ENCODE measurements around the gene CDYL2.

The CDYL2 gene

GRCh38 chr16:80719573-80719972, 84.8 kb downstream of the CDYL2 start:
- Histone ChIP-seq H3K27me3 (ENCODE audit: control insufficient read depth, insufficient read depth, low read length, poor library complexity, severe bottlenecking) (no peaks in the 10 kb centered on the region), H3K27ac (ENCODE audit: insufficient read depth, low read depth, low read length, poor library complexity, severe bottlenecking) (no peak overlapping the region), H3K4me3 (ENCODE audit: insufficient read depth, low read depth, low read length) (no peak overlapping the region), H3K36me3 (ENCODE audit: control insufficient read depth, insufficient read depth, low read length) (no peaks in the 10 kb centered on the region), H3K4me1 (ENCODE audit: control insufficient read depth, insufficient read depth, low read length) (no peaks in the 10 kb centered on the region), H3K9me3 (ENCODE audit: control insufficient read depth, low read length) (no peaks in the 10 kb centered on the region)
- 91 to 94% methylated on average over 2 of the region's 2 CpGs for WGBS, 2 experiments

- no peaks in the 10 kb centered on the region for H3K9me3 ChIP-seq (ENCODE audit: control insufficient read depth, low read length)
- 80% methylated on average over 10 of the region's 10 CpGs for WGBS, 2 experiments
- no peak overlapping the region for H3K27ac ChIP-seq (ENCODE audit: insufficient read depth, low read depth, low read length, poor library complexity, severe bottlenecking)
- H3K36me3 ChIP-seq (ENCODE audit: control insufficient read depth, insufficient read depth, low read length), result no peaks in the 10 kb centered on the region
- no peaks in the 10 kb centered on the region for H3K27me3 ChIP-seq (ENCODE audit: control insufficient read depth, insufficient read depth, low read length, poor library complexity, severe bottlenecking)
- no peaks in the 10 kb centered on the region for H3K4me1 ChIP-seq (ENCODE audit: control insufficient read depth, insufficient read depth, low read length)
- no peak overlapping the region for H3K4me3 ChIP-seq (ENCODE audit: insufficient read depth, low read depth, low read length)
Measured at GRCh38 chr16:80718480-80719220, 85.7 kb downstream of the CDYL2 start.

- Histone ChIP-seq H3K27me3 (ENCODE audit: control insufficient read depth, insufficient read depth, low read length, poor library complexity, severe bottlenecking) (no peaks in the 10 kb centered on the region), H3K4me3 (ENCODE audit: insufficient read depth, low read depth, low read length) (no peak overlapping the region), H3K9me3 (ENCODE audit: control insufficient read depth, low read length) (no peaks in the 10 kb centered on the region), H3K27ac (ENCODE audit: insufficient read depth, low read depth, low read length, poor library complexity, severe bottlenecking) (no peak overlapping the region), H3K36me3 (ENCODE audit: control insufficient read depth, insufficient read depth, low read length) (no peaks in the 10 kb centered on the region), H3K4me1 (ENCODE audit: control insufficient read depth, insufficient read depth, low read length) (no peaks in the 10 kb centered on the region)
- 92 to 96% methylated on average over 3 of the region's 3 CpGs for WGBS, 2 experiments
Measured at GRCh38 chr16:80717611-80718010, 86.8 kb downstream of the CDYL2 start.

- Histone ChIP-seq H3K27ac (ENCODE audit: insufficient read depth, low read depth, low read length, poor library complexity, severe bottlenecking) (no peak overlapping the region), H3K4me1 (ENCODE audit: control insufficient read depth, insufficient read depth, low read length) (no peaks in the 10 kb centered on the region), H3K27me3 (ENCODE audit: control insufficient read depth, insufficient read depth, low read length, poor library complexity, severe bottlenecking) (no peaks in the 10 kb centered on the region), H3K4me3 (ENCODE audit: insufficient read depth, low read depth, low read length) (no peak overlapping the region), H3K9me3 (ENCODE audit: control insufficient read depth, low read length) (no peaks in the 10 kb centered on the region), H3K36me3 (ENCODE audit: control insufficient read depth, insufficient read depth, low read length) (no peaks in the 10 kb centered on the region)
- 76 to 80% methylated on average over 2 of the region's 2 CpGs for WGBS, 2 experiments
Measured at GRCh38 chr16:80716564-80717139, 87.7 kb downstream of the CDYL2 start.

- WGBS, 2 experiments, result 90 to 91% methylated on average over 4 of the region's 4 CpGs
- no peaks in the 10 kb centered on the region for H3K36me3 ChIP-seq (ENCODE audit: control insufficient read depth, insufficient read depth, low read length)
- no peaks in the 10 kb centered on the region for H3K27me3 ChIP-seq (ENCODE audit: control insufficient read depth, insufficient read depth, low read length, poor library complexity, severe bottlenecking)
- H3K9me3 ChIP-seq (ENCODE audit: control insufficient read depth, low read length), result no peaks in the 10 kb centered on the region
- H3K27ac ChIP-seq (ENCODE audit: insufficient read depth, low read depth, low read length, poor library complexity, severe bottlenecking), result no peak overlapping the region
- no peaks in the 10 kb centered on the region for H3K4me1 ChIP-seq (ENCODE audit: control insufficient read depth, insufficient read depth, low read length)
- H3K4me3 ChIP-seq (ENCODE audit: insufficient read depth, low read depth, low read length), result no peak overlapping the region
Measured at GRCh38 chr16:80711406-80711805, 93.0 kb downstream of the CDYL2 start.

GRCh38 chr16:80710918-80711317, 93.5 kb downstream of the CDYL2 start:
- Histone ChIP-seq H3K4me1 (ENCODE audit: control insufficient read depth, insufficient read depth, low read length) (no peaks in the 10 kb centered on the region), H3K9me3 (ENCODE audit: control insufficient read depth, low read length) (no peaks in the 10 kb centered on the region), H3K27me3 (ENCODE audit: control insufficient read depth, insufficient read depth, low read length, poor library complexity, severe bottlenecking) (no peaks in the 10 kb centered on the region), H3K36me3 (ENCODE audit: control insufficient read depth, insufficient read depth, low read length) (no peaks in the 10 kb centered on the region), H3K4me3 (ENCODE audit: insufficient read depth, low read depth, low read length) (no peak overlapping the region), H3K27ac (ENCODE audit: insufficient read depth, low read depth, low read length, poor library complexity, severe bottlenecking) (no peak overlapping the region)
- 93 to 95% methylated on average over 8 of the region's 8 CpGs for WGBS, 2 experiments

- H3K27ac ChIP-seq (ENCODE audit: insufficient read depth, low read depth, low read length, poor library complexity, severe bottlenecking), result no peak overlapping the region
- no peak overlapping the region for H3K4me3 ChIP-seq (ENCODE audit: insufficient read depth, low read depth, low read length)
- no peaks in the 10 kb centered on the region for H3K27me3 ChIP-seq (ENCODE audit: control insufficient read depth, insufficient read depth, low read length, poor library complexity, severe bottlenecking)
- H3K36me3 ChIP-seq (ENCODE audit: control insufficient read depth, insufficient read depth, low read length), result no peaks in the 10 kb centered on the region
- H3K9me3 ChIP-seq (ENCODE audit: control insufficient read depth, low read length), result no peaks in the 10 kb centered on the region
- no peaks in the 10 kb centered on the region for H3K4me1 ChIP-seq (ENCODE audit: control insufficient read depth, insufficient read depth, low read length)
- WGBS, 2 experiments, result 91 to 95% methylated on average over 8 to 9 of the region's 9 CpGs
Measured at GRCh38 chr16:80708823-80709222, 95.6 kb downstream of the CDYL2 start.

GRCh38 chr16:80707686-80708085, 96.7 kb downstream of the CDYL2 start:
- H3K27me3 ChIP-seq (ENCODE audit: control insufficient read depth, insufficient read depth, low read length, poor library complexity, severe bottlenecking), result no peaks in the 10 kb centered on the region
- no peaks in the 10 kb centered on the region for H3K9me3 ChIP-seq (ENCODE audit: control insufficient read depth, low read length)

GRCh38 chr16:80705596-80705995, 98.8 kb downstream of the CDYL2 start:
- Histone ChIP-seq H3K27me3 (ENCODE audit: control insufficient read depth, insufficient read depth, low read length, poor library complexity, severe bottlenecking) (no peaks in the 10 kb centered on the region), H3K4me1 (ENCODE audit: control insufficient read depth, insufficient read depth, low read length) (no peaks in the 10 kb centered on the region), H3K9me3 (ENCODE audit: control insufficient read depth, low read length) (no peaks in the 10 kb centered on the region), H3K36me3 (ENCODE audit: control insufficient read depth, insufficient read depth, low read length) (no peaks in the 10 kb centered on the region), H3K4me3 (ENCODE audit: insufficient read depth, low read depth, low read length) (no peak overlapping the region), H3K27ac (ENCODE audit: insufficient read depth, low read depth, low read length, poor library complexity, severe bottlenecking) (no peak overlapping the region)
- 70 to 89% methylated on average over 2 of the region's 2 CpGs for WGBS, 2 experiments

More at GRCh38 chr16:80707686-80708085, 96.7 kb downstream of the CDYL2 start:
- Histone ChIP-seq H3K36me3 (ENCODE audit: control insufficient read depth, insufficient read depth, low read length) (no peaks in the 10 kb centered on the region), H3K4me3 (ENCODE audit: insufficient read depth, low read depth, low read length) (no peak overlapping the region), H3K27ac (ENCODE audit: insufficient read depth, low read depth, low read length, poor library complexity, severe bottlenecking) (no peak overlapping the region), H3K4me1 (ENCODE audit: control insufficient read depth, insufficient read depth, low read length) (no peaks in the 10 kb centered on the region)

- Histone ChIP-seq H3K27ac (ENCODE audit: insufficient read depth, low read depth, low read length, poor library complexity, severe bottlenecking) (no peak overlapping the region), H3K4me3 (ENCODE audit: insufficient read depth, low read depth, low read length) (no peak overlapping the region)
- 93% methylated on average over 9 of the region's 9 CpGs for WGBS, 2 experiments
Measured at GRCh38 chr16:80704751-80705505, 99.5 kb downstream of the CDYL2 start.

More at GRCh38 chr16:80704751-80705505, 99.5 kb downstream of the CDYL2 start:
- no peaks in the 10 kb centered on the region for H3K4me1 ChIP-seq (ENCODE audit: control insufficient read depth, insufficient read depth, low read length)
- no peaks in the 10 kb centered on the region for H3K27me3 ChIP-seq (ENCODE audit: control insufficient read depth, insufficient read depth, low read length, poor library complexity, severe bottlenecking)
- no peaks in the 10 kb centered on the region for H3K36me3 ChIP-seq (ENCODE audit: control insufficient read depth, insufficient read depth, low read length)
- H3K9me3 ChIP-seq (ENCODE audit: control insufficient read depth, low read length), result no peaks in the 10 kb centered on the region

Measured in ectodermal cell (in vitro differentiated cells).